Measurements from ENCODE around the gene TMA7B. TPM values are rescaled to one million over a fixed set of nuclear protein-coding genes. Genes with fewer than 3 reads are reported as not detected.
A peak's percentile ranks its signal among the peaks of the same experiment; 100 is the strongest.

Gene TMA7B
- total RNA-seq (not detected), polyA plus RNA-seq (ENCODE audit: insufficient read length in 2 of 2) (not detected)
- long read RNA-seq, donor 1 = 0 reads
- long read RNA-seq, donor 2 = 0 reads
- long read RNA-seq, donor 3 = 0 reads
- long read RNA-seq, donor 4 = 0 reads

- no peaks in the 10 kb centered on the region for H3K9me3 ChIP-seq (ENCODE audit: control insufficient read depth, insufficient read depth, low read length)
- 58% methylated on average over 9 of the region's 14 CpGs for WGBS (ENCODE audit: insufficient coverage)
- H3K27ac ChIP-seq (ENCODE audit: low read depth, low read length) = no peak within 1 kb of the TSS
- H3K4me1 ChIP-seq (ENCODE audit: control insufficient read depth, insufficient read depth, low read length) = peaks cover 19% of the 10 kb centered on the region
- H3K4me3 ChIP-seq (ENCODE audit: low read depth, low read length) = no peak within 1 kb of the TSS
- DNase-seq (ENCODE audit: low read depth in 4 of 6, low spot score in 6 of 6) = peak in 2 of 6 donors; percentile 28 to 77
- no peaks in the 10 kb centered on the region for H3K27me3 ChIP-seq (ENCODE audit: control insufficient read depth, insufficient read depth, low read length)
- no peaks in the 10 kb centered on the region for H3K36me3 ChIP-seq (ENCODE audit: control insufficient read depth, insufficient read depth, low read length)
Observed at GRCh38 chr22:39959640-39960447, at the start of gene TMA7B. Gene TMA7B, plus strand, starts transcription at chr22:39960397. Its CDS starts 3,978 bp downstream, at chr22:39964375.

- no peaks in the 10 kb centered on the region for H3K27me3 ChIP-seq (ENCODE audit: control insufficient read depth, insufficient read depth, low read length)
- H3K9me3 ChIP-seq (ENCODE audit: control insufficient read depth, insufficient read depth, low read length) = no peaks in the 10 kb centered on the region
- no peak overlapping the region for H3K27ac ChIP-seq (ENCODE audit: low read depth, low read length)
- no peak overlapping the region for H3K4me3 ChIP-seq (ENCODE audit: low read depth, low read length)
- DNase-seq (ENCODE audit: low read depth in 4 of 6, low spot score in 6 of 6) = no peak
- H3K4me1 ChIP-seq (ENCODE audit: control insufficient read depth, insufficient read depth, low read length) = peaks cover 3% of the 10 kb centered on the region
- 92% methylated on average over 2 of the region's 9 CpGs for WGBS (ENCODE audit: insufficient coverage)
- no peaks in the 10 kb centered on the region for H3K36me3 ChIP-seq (ENCODE audit: control insufficient read depth, insufficient read depth, low read length)
Observed at GRCh38 chr22:39910876-39911613, 49.2 kb upstream of the TMA7B start.

- H3K27ac ChIP-seq (ENCODE audit: low read depth, low read length) = no peak overlapping the region
- no peaks in the 10 kb centered on the region for H3K9me3 ChIP-seq (ENCODE audit: control insufficient read depth, insufficient read depth, low read length)
- no peak for DNase-seq (ENCODE audit: low read depth in 4 of 6, low spot score in 6 of 6)
- no peaks in the 10 kb centered on the region for H3K36me3 ChIP-seq (ENCODE audit: control insufficient read depth, insufficient read depth, low read length)
- H3K4me1 ChIP-seq (ENCODE audit: control insufficient read depth, insufficient read depth, low read length) = peaks cover 4% of the 10 kb centered on the region
- WGBS (ENCODE audit: insufficient coverage) = 94% methylated on average over 4 of the region's 5 CpGs
- H3K27me3 ChIP-seq (ENCODE audit: control insufficient read depth, insufficient read depth, low read length) = no peaks in the 10 kb centered on the region
- H3K4me3 ChIP-seq (ENCODE audit: low read depth, low read length) = no peak overlapping the region
Observed at GRCh38 chr22:39913321-39913720, 46.9 kb upstream of the TMA7B start.

- Histone ChIP-seq H3K27ac (ENCODE audit: low read depth, low read length) (no peak overlapping the region), H3K36me3 (ENCODE audit: control insufficient read depth, insufficient read depth, low read length) (no peaks in the 10 kb centered on the region), H3K27me3 (ENCODE audit: control insufficient read depth, insufficient read depth, low read length) (no peaks in the 10 kb centered on the region), H3K4me3 (ENCODE audit: low read depth, low read length) (no peak overlapping the region), H3K9me3 (ENCODE audit: control insufficient read depth, insufficient read depth, low read length) (no peaks in the 10 kb centered on the region), H3K4me1 (ENCODE audit: control insufficient read depth, insufficient read depth, low read length) (peaks cover 4% of the 10 kb centered on the region)
- no peak for DNase-seq (ENCODE audit: low read depth in 4 of 6, low spot score in 6 of 6)
- 64% methylated on average over 2 of the region's 2 CpGs for WGBS (ENCODE audit: insufficient coverage)
Observed at GRCh38 chr22:39913886-39914285, 46.3 kb upstream of the TMA7B start.

GRCh38 chr22:39914584-39914983 lies 45.6 kb upstream of the TMA7B start:
- no peak for DNase-seq (ENCODE audit: low read depth in 4 of 6, low spot score in 6 of 6)
- no peaks in the 10 kb centered on the region for H3K27me3 ChIP-seq (ENCODE audit: control insufficient read depth, insufficient read depth, low read length)
- H3K27ac ChIP-seq (ENCODE audit: low read depth, low read length) = no peak overlapping the region
- H3K4me3 ChIP-seq (ENCODE audit: low read depth, low read length) = no peak overlapping the region
- no peaks in the 10 kb centered on the region for H3K36me3 ChIP-seq (ENCODE audit: control insufficient read depth, insufficient read depth, low read length)
- 96% methylated on average over 5 of the region's 9 CpGs for WGBS (ENCODE audit: insufficient coverage)
- peaks cover 4% of the 10 kb centered on the region for H3K4me1 ChIP-seq (ENCODE audit: control insufficient read depth, insufficient read depth, low read length)
- H3K9me3 ChIP-seq (ENCODE audit: control insufficient read depth, insufficient read depth, low read length) = no peaks in the 10 kb centered on the region

GRCh38 chr22:39915295-39915726 lies 44.9 kb upstream of the TMA7B start:
- H3K4me1 ChIP-seq (ENCODE audit: control insufficient read depth, insufficient read depth, low read length) = peaks cover 4% of the 10 kb centered on the region
- H3K4me3 ChIP-seq (ENCODE audit: low read depth, low read length) = no peak overlapping the region
- H3K27ac ChIP-seq (ENCODE audit: low read depth, low read length) = no peak overlapping the region
- H3K9me3 ChIP-seq (ENCODE audit: control insufficient read depth, insufficient read depth, low read length) = no peaks in the 10 kb centered on the region
- H3K36me3 ChIP-seq (ENCODE audit: control insufficient read depth, insufficient read depth, low read length) = no peaks in the 10 kb centered on the region
- 19% methylated on average over 2 of the region's 4 CpGs for WGBS (ENCODE audit: insufficient coverage)
- no peaks in the 10 kb centered on the region for H3K27me3 ChIP-seq (ENCODE audit: control insufficient read depth, insufficient read depth, low read length)
- DNase-seq (ENCODE audit: low read depth in 4 of 6, low spot score in 6 of 6) = peak in 1 of 6 donors; percentile 24

- Histone ChIP-seq H3K4me3 (ENCODE audit: low read depth, low read length) (no peak overlapping the region), H3K27me3 (ENCODE audit: control insufficient read depth, insufficient read depth, low read length) (no peaks in the 10 kb centered on the region), H3K9me3 (ENCODE audit: control insufficient read depth, insufficient read depth, low read length) (no peaks in the 10 kb centered on the region), H3K36me3 (ENCODE audit: control insufficient read depth, insufficient read depth, low read length) (no peaks in the 10 kb centered on the region), H3K4me1 (ENCODE audit: control insufficient read depth, insufficient read depth, low read length) (peaks cover 4% of the 10 kb centered on the region), H3K27ac (ENCODE audit: low read depth, low read length) (no peak overlapping the region)
- no CpG with 5 or more reads among the region's 3 CpGs for WGBS (ENCODE audit: insufficient coverage)
- DNase-seq (ENCODE audit: low read depth in 4 of 6, low spot score in 6 of 6) = no peak
Observed at GRCh38 chr22:39916496-39916895, 43.7 kb upstream of the TMA7B start.

GRCh38 chr22:39917197-39917643 lies 43.0 kb upstream of the TMA7B start:
- Histone ChIP-seq H3K27me3 (ENCODE audit: control insufficient read depth, insufficient read depth, low read length) (no peaks in the 10 kb centered on the region), H3K9me3 (ENCODE audit: control insufficient read depth, insufficient read depth, low read length) (no peaks in the 10 kb centered on the region), H3K27ac (ENCODE audit: low read depth, low read length) (no peak overlapping the region), H3K4me3 (ENCODE audit: low read depth, low read length) (no peak overlapping the region), H3K36me3 (ENCODE audit: control insufficient read depth, insufficient read depth, low read length) (no peaks in the 10 kb centered on the region), H3K4me1 (ENCODE audit: control insufficient read depth, insufficient read depth, low read length) (peaks cover 4% of the 10 kb centered on the region)
- peak in 2 of 6 donors; percentile 41 to 56 for DNase-seq (ENCODE audit: low read depth in 4 of 6, low spot score in 6 of 6)
- WGBS (ENCODE audit: insufficient coverage) = 44% methylated on average over 2 of the region's 5 CpGs

GRCh38 chr22:39917776-39918495 lies 42.3 kb upstream of the TMA7B start:
- H3K4me1 ChIP-seq (ENCODE audit: control insufficient read depth, insufficient read depth, low read length) = peaks cover 4% of the 10 kb centered on the region
- H3K27me3 ChIP-seq (ENCODE audit: control insufficient read depth, insufficient read depth, low read length) = no peaks in the 10 kb centered on the region
- no peaks in the 10 kb centered on the region for H3K36me3 ChIP-seq (ENCODE audit: control insufficient read depth, insufficient read depth, low read length)
- WGBS (ENCODE audit: insufficient coverage) = 75% methylated on average over 5 of the region's 12 CpGs
- H3K27ac ChIP-seq (ENCODE audit: low read depth, low read length) = no peak overlapping the region
- no peaks in the 10 kb centered on the region for H3K9me3 ChIP-seq (ENCODE audit: control insufficient read depth, insufficient read depth, low read length)
- DNase-seq (ENCODE audit: low read depth in 4 of 6, low spot score in 6 of 6) = peak in 1 of 6 donors; percentile 70
- no peak overlapping the region for H3K4me3 ChIP-seq (ENCODE audit: low read depth, low read length)
